SHP77 treated with DMSO at 0.1 percent for 48 hours (cell line): Measurements from ENCODE around the gene NSUN5.
"Not testable (repeated sequence)": the region's sequence is repeated elsewhere in the genome, so short reads cannot be mapped to it uniquely, and the experiment has no call there.

ENCODE experiments used
- DNase-seq: peaks from one replicate; lab custom pipeline; 2025; lab: John Stamatoyannopoulos, UW

The NSUN5 gene

DNA sequence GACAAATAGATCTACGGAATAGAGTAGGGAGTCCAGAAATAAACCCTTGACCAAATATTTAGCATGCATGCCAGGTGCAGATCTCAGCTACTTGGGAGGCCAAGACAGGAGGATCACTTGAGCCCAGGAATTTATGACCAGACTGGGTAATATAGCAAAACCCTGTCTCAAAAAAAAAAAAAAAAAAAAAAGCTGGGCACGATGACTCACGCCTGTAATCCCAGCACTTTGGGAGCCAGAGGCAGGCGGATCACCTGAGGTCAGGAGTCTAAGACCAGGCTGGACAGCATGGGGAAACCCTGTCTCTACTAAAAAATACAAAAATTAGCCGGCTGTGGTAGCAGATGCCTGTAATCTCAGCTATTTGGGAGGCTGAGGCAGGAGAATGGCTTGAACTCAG, 31.4 kb downstream of the NSUN5 start:
- DNase-seq = not testable (repeated sequence)

DNA sequence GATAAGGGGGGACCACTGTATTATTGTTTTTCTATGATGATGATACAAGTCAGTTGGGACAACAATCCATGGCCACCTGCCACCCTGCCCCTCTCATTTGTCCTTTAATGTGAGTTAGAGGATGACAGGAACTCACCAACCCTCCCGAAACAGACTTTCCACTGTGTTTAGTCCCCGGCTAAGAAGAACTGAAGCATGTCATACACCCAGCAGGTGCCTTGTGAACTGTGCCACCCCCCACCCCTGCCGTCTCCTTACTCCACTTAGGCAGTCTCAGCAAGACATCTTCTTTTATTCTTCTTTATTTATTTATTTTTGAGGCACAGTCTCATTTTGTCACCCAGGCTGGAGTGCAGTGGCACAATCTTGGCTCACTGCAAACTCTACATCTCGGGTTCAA, 40.8 kb downstream of the NSUN5 start:
- DNase-seq = not testable (repeated sequence)

GRCh38 chr7:73266719-73267368, 41.8 kb downstream of the NSUN5 start:
- DNase-seq = not testable (repeated sequence)

- DNase-seq = not testable (repeated sequence)
These were observed 46.2 kb downstream of the NSUN5 start for GRCh38 chr7:73262416-73262815.
